ENCODE results near the gene CHID1. TPM values are rescaled to one million over a fixed set of nuclear protein-coding genes. Genes with fewer than 3 reads are reported as not detected.

Gene CHID1
- total and polyA plus RNA-seq, 2 of the 4 experiments (the other 2 are of a cell fraction): 34.2 to 121 TPM

DNA sequence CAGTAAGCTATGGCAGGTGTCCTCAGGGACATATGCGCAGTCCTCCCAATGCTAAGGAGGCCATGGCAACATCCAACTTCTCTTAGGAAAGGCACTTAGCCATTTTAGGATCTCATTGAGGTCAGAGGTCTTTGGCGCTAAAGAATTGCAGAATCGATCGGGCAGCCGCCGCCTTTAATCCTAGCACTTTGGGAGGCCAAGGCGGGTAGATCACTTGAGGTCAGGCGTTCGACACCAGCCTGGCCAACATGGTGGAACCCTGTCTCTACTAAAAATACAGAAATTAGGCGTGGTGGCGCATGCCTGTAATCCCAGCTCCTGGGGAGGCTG, 1.2 kb upstream of the CHID1 start:
- Histone ChIP-seq H3K4me3 (ENCODE audit: insufficient read depth, low read depth, low read length) (no peak overlapping the region), H3K79me1 (ENCODE audit: low read depth in 1 of 2, low read length in 2 of 2) (peaks cover 9 to 41% of the 10 kb centered on the region in 2 experiments), H3K27ac (ENCODE audit: insufficient read depth, low read length) (no peak overlapping the region; the same call in 1 of the 2 replicates), H3K9ac (ENCODE audit: low read depth, low read length) (peak overlapping the region; percentile 77), H3K9me3 (ENCODE audit: control insufficient read depth, insufficient read depth, low read length) (no peaks in the 10 kb centered on the region), H2BK5ac (ENCODE audit: low read depth, low read length, poor library complexity, severe bottlenecking) (peak overlapping the region; percentile 44), H2BK15ac (ENCODE audit: low read depth, low read length) (peak overlapping the region; percentile 34; the same call in 1 of the 3 replicates), H2BK120ac (ENCODE audit: low read depth, low read length) (peak overlapping the region; percentile 0; the same call in 1 of the 2 replicates), H3K18ac (ENCODE audit: low read depth, low read length) (no peak overlapping the region), H3K36me3 (ENCODE audit: control insufficient read depth, insufficient read depth, low read length) (no peaks in the 10 kb centered on the region; the same call in 1 of the 2 replicates), H4K91ac (ENCODE audit: insufficient read depth, low read depth, low read length) (peak overlapping the region; percentile 63), H2AK9ac (replicated peaks; ENCODE audit: low read depth, low read length, poor library complexity) (peak overlapping the region; percentile 96), H2AK5ac (ENCODE audit: low read depth, low read length) (peak overlapping the region; percentile 46), H3K4ac (ENCODE audit: low read depth, low read length) (peak overlapping the region; percentile 51), H4K8ac (ENCODE audit: low read depth in 2 of 2, low read length in 2 of 2) (peak overlapping the region; percentile 85 to 99), H2BK20ac (ENCODE audit: low read depth, low read length) (no peak overlapping the region), H2AFZ (replicated peaks; ENCODE audit: low read length, poor library complexity) (peak overlapping the region; percentile 92), H3K27me3 (ENCODE audit: control insufficient read depth, insufficient read depth, low read length) (no peaks in the 10 kb centered on the region), H3K4me2 (ENCODE audit: low read depth, low read length) (peak overlapping the region; percentile 94; the same call in 1 of the 2 replicates), H4K5ac (ENCODE audit: low read depth, low read length) (peak overlapping the region; percentile 83), H3K14ac (replicated peaks; ENCODE audit: low read depth, low read length) (peak overlapping the region; percentile 83; the same call in 1 of the 2 replicates), H3K23ac (ENCODE audit: low read depth, low read length) (peak overlapping the region; percentile 79; the same call in 1 of the 2 replicates), H3K9me1 (ENCODE audit: insufficient read depth, low read length) (0 out of 2 replicates have a peak, but pooled peaks cover 8% of the 10 kb centered on the region), H4K20me1 (ENCODE audit: insufficient read depth, low read length) (no peaks in the 10 kb centered on the region; the same call in none of the 2 replicates), H3K4me1 (ENCODE audit: control insufficient read depth, insufficient read depth, low read length) (peaks cover 7% of the 10 kb centered on the region; the same call in 1 of the 2 replicates), H3K56ac (ENCODE audit: extremely low read depth, insufficient read depth, low read length) (no peak overlapping the region)
- dilution Hi-C loops (cut with HindIII; ENCODE audit: low sequenced_read_pairs, unreplicated experiment): no loop called here
- ChIA-PET CTCF (no interaction called here), POLR2A (ENCODE audit: unreplicated experiment) (no interaction called here)
- 100% methylated on average over 6 of the region's 11 CpGs; no CpG with 5 or more reads in 1 of the 2 experiments for WGBS, 2 experiments (ENCODE audit: extremely low coverage in 2 of 2, insufficient read length in 1 of 2)
- no TSS peak for BruUV-seq (replicated peaks)
- TF ChIP-seq, protein P1, sequence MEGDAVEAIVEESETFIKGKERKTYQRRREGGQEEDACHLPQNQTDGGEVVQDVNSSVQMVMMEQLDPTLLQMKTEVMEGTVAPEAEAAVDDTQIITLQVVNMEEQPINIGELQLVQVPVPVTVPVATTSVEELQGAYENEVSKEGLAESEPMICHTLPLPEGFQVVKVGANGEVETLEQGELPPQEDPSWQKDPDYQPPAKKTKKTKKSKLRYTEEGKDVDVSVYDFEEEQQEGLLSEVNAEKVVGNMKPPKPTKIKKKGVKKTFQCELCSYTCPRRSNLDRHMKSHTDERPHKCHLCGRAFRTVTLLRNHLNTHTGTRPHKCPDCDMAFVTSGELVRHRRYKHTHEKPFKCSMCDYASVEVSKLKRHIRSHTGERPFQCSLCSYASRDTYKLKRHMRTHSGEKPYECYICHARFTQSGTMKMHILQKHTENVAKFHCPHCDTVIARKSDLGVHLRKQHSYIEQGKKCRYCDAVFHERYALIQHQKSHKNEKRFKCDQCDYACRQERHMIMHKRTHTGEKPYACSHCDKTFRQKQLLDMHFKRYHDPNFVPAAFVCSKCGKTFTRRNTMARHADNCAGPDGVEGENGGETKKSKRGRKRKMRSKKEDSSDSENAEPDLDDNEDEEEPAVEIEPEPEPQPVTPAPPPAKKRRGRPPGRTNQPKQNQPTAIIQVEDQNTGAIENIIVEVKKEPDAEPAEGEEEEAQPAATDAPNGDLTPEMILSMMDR (conservative IDR thresholded peaks at IDR 0.05; ENCODE audit: low read depth, low read length): no peak
- TF ChIP-seq USF2 (IDR thresholded peaks at IDR 0.05; ENCODE audit: low read depth, low read length) (no peak), BHLHE40 (IDR thresholded peaks at IDR 0.05; ENCODE audit: low read depth, low read length) (no peak), RAD21 (IDR thresholded peaks at IDR 0.05; ENCODE audit: low read length) (no peak), CHD1 (IDR thresholded peaks at IDR 0.05; ENCODE audit: low read depth, low read length) (no peak)
- TF ChIP-seq, protein P2, sequence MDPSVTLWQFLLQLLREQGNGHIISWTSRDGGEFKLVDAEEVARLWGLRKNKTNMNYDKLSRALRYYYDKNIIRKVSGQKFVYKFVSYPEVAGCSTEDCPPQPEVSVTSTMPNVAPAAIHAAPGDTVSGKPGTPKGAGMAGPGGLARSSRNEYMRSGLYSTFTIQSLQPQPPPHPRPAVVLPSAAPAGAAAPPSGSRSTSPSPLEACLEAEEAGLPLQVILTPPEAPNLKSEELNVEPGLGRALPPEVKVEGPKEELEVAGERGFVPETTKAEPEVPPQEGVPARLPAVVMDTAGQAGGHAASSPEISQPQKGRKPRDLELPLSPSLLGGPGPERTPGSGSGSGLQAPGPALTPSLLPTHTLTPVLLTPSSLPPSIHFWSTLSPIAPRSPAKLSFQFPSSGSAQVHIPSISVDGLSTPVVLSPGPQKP (IDR thresholded peaks at IDR 0.05; ENCODE audit: borderline replicate concordance, low read depth, low read length): no peak
- no peak for ATAC-seq (ENCODE audit: low read depth)
- in situ Hi-C loops (cut with MboI; ENCODE audit: low sequenced_read_pairs): no loop called here
- intact Hi-C loops (cut with micrococcal nuclease): no loop called here
- DNase-seq: no peak
